H9 (cell line): Measurements from ENCODE around the gene KAZN. TPM values are rescaled to one million over a fixed set of nuclear protein-coding genes. Genes with fewer than 3 reads are reported as not detected.

Source experiments
- DNase-seq: peaks from one replicate; pipeline ENCODE4 v3.0.0-alpha.2; 2017
- H2AFZ ChIP-seq: one replicate; pipeline ENCODE4 v1.6.1; 2013; ENCODE audit warnings: mild to moderate bottlenecking, low read length, control low read depth, moderate library complexity
- H2AK5ac ChIP-seq: 2 replicates; pipeline ENCODE4 v1.6.1; 2013; ENCODE audit warnings: low read length, control low read depth, mixed read lengths; ENCODE audit not compliant: insufficient read length
- H2BK120ac ChIP-seq: one replicate; pipeline ENCODE4 v1.6.1; 2013; ENCODE audit warnings: low read depth, mild to moderate bottlenecking, low read length, control low read depth, inconsistent platforms; ENCODE audit not compliant: poor library complexity, severe bottlenecking
- H2BK12ac ChIP-seq: 2 replicates; pipeline ENCODE4 v1.6.1; 2013; ENCODE audit warnings: low read length, control low read depth, mixed read lengths, low read depth; ENCODE audit not compliant: insufficient read length
- H2BK15ac ChIP-seq: 2 replicates; pipeline ENCODE4 v1.6.1; 2013; ENCODE audit warnings: low read depth, low read length, control low read depth
- H2BK20ac ChIP-seq: one replicate; pipeline ENCODE4 v1.6.1; 2013; ENCODE audit warnings: low read depth, mild to moderate bottlenecking, low read length, control low read depth, inconsistent platforms; ENCODE audit not compliant: poor library complexity, severe bottlenecking
- H2BK5ac ChIP-seq: 2 replicates; pipeline ENCODE4 v1.6.1; 2013; ENCODE audit warnings: low read length, control low read depth, mixed read lengths; ENCODE audit not compliant: insufficient read length
- H3K14ac ChIP-seq: 2 replicates; pipeline ENCODE4 v1.6.1; 2013; ENCODE audit warnings: low read length, control low read depth; ENCODE audit not compliant: insufficient read depth
- H3K18ac ChIP-seq: 2 replicates; pipeline ENCODE4 v1.6.1; 2013; ENCODE audit warnings: low read depth, mild to moderate bottlenecking, mixed read lengths, low read length, control low read depth; ENCODE audit not compliant: insufficient read length
- H3K23ac ChIP-seq: 2 replicates; pipeline ENCODE4 v1.6.1; 2013; ENCODE audit warnings: low read length, control low read depth, mixed read lengths, low read depth; ENCODE audit not compliant: insufficient read length
- H3K23me2 ChIP-seq: 2 replicates; pipeline ENCODE4 v1.6.1; 2013; ENCODE audit warnings: low read depth, mild to moderate bottlenecking, mixed read lengths, low read length, control low read depth; ENCODE audit not compliant: insufficient read length, poor library complexity, severe bottlenecking
- H3K27ac ChIP-seq: 2 replicates; pipeline ENCODE4 v1.5.1; 2013; ENCODE audit warnings: low read length, control low read depth, mixed read lengths, low read depth; ENCODE audit not compliant: insufficient read length
- H3K27me3 ChIP-seq: 2 replicates; pipeline ENCODE4 v1.6.1; 2013; ENCODE audit warnings: low read length, control low read depth, inconsistent platforms; ENCODE audit not compliant: insufficient read depth
- H3K4ac ChIP-seq: 2 replicates; pipeline ENCODE4 v1.6.1; 2013; ENCODE audit warnings: low read depth, mild to moderate bottlenecking, control low read depth, inconsistent platforms, low read length, moderate library complexity
- H3K4me1 ChIP-seq: 2 replicates; pipeline ENCODE4 v1.6.1; 2013; ENCODE audit warnings: low read length, control low read depth, inconsistent platforms; ENCODE audit not compliant: insufficient read depth
- H3K4me2 ChIP-seq: 2 replicates; pipeline ENCODE4 v1.6.1; 2013; ENCODE audit warnings: low read length, control low read depth, mixed read lengths; ENCODE audit not compliant: insufficient read length, insufficient read depth
- H3K56ac ChIP-seq: 2 replicates; pipeline ENCODE4 v1.6.1; 2013; ENCODE audit warnings: low read depth, mild to moderate bottlenecking, mixed read lengths, low read length, control low read depth; ENCODE audit not compliant: insufficient read length
- H3K79me1 ChIP-seq: 2 replicates; pipeline ENCODE4 v1.6.1; 2013; ENCODE audit warnings: low read depth, mild to moderate bottlenecking, moderate library complexity, low read length, control low read depth, inconsistent platforms; ENCODE audit not compliant: insufficient read depth, poor library complexity, severe bottlenecking
- H3K79me2 ChIP-seq: 2 replicates; pipeline ENCODE4 v1.6.1; 2013; ENCODE audit warnings: low read length, control low read depth, inconsistent platforms; ENCODE audit not compliant: insufficient read depth
- H3K9ac ChIP-seq: 2 replicates; pipeline ENCODE4 v1.6.1; 2013; ENCODE audit warnings: low read length, control low read depth, mixed read lengths; ENCODE audit not compliant: insufficient read length; ENCODE audit errors: extremely low read depth
- H3K9me3 ChIP-seq: one replicate; pipeline ENCODE4 v1.6.1; 2013; ENCODE audit warnings: low read depth, low read length, inconsistent platforms; ENCODE audit not compliant: control insufficient read depth
- H3T11ph ChIP-seq: one replicate; pipeline ENCODE4 v1.6.1; 2013; ENCODE audit warnings: mild to moderate bottlenecking, low read length, control low read depth, inconsistent platforms
- H4K20me1 ChIP-seq: one replicate; pipeline ENCODE4 v1.6.1; 2013; ENCODE audit not compliant: control insufficient read depth, insufficient read length, insufficient read depth
- H4K5ac ChIP-seq: 2 replicates; pipeline ENCODE4 v1.6.1; 2013; ENCODE audit warnings: low read depth, mild to moderate bottlenecking, mixed read lengths, low read length, control low read depth; ENCODE audit not compliant: insufficient read length
- H4K8ac ChIP-seq: replicated peaks from 2 replicates; pipeline ENCODE4 v1.6.1; 2013; ENCODE audit warnings: low read length, control low read depth, mixed read lengths, low read depth; ENCODE audit not compliant: insufficient read length
- H4K91ac ChIP-seq: 2 replicates; pipeline ENCODE4 v1.6.1; 2013; ENCODE audit warnings: low read depth, mild to moderate bottlenecking, moderate library complexity, mixed read lengths, low read length, control low read depth; ENCODE audit not compliant: insufficient read length
- H3K27ac Mint-ChIP-seq, 3 experiments: 2 replicates in 2 of 3; 3 replicates in 1 of 3; pipeline ENCODE4 v1.8.0; 2020 to 2021; ENCODE audit warnings: mixed read lengths in 3 of 3, mild to moderate bottlenecking in 1 of 3, moderate library complexity in 1 of 3
- H3K27me3 Mint-ChIP-seq: 2 replicates; pipeline ENCODE4 v1.8.0; 2021; ENCODE audit warnings: low read depth, mild to moderate bottlenecking, moderate library complexity, mixed read lengths
- H3K36me3 Mint-ChIP-seq, 3 experiments: 2 replicates in 2 of 3; 3 replicates in 1 of 3; pipeline ENCODE4 v1.8.0; 2020 to 2021; ENCODE audit warnings: low read depth in 3 of 3, mixed read lengths in 3 of 3; ENCODE audit not compliant: insufficient read depth in 1 of 3
- H3K4me1 Mint-ChIP-seq, 2 experiments: 2 replicates each; pipeline ENCODE4 v1.8.0; 2020; ENCODE audit warnings: mixed read lengths in 2 of 2
- H3K4me3 Mint-ChIP-seq, 2 experiments: 2 replicates in 1 of 2; 3 replicates in 1 of 2; pipeline ENCODE4 v1.8.0; 2020 to 2021; ENCODE audit warnings: mild to moderate bottlenecking in 2 of 2, mixed read lengths in 2 of 2, moderate library complexity in 1 of 2
- H3K9me3 Mint-ChIP-seq, 2 experiments: 2 replicates in 1 of 2; 3 replicates in 1 of 2; pipeline ENCODE4 v1.8.0; 2020; ENCODE audit warnings: mild to moderate bottlenecking in 2 of 2, mixed read lengths in 2 of 2, moderate library complexity in 1 of 2
- WGBS: extraction: QIAGEN DNeasy Blood & Tissue Kit; methylation state at CpG from one replicate; pipeline ENCODE4 v1.1.7; 2013; ENCODE audit warnings: missing lambda C conversion rate, low lambda C conversion rate, mixed read lengths; ENCODE audit not compliant: insufficient read length; ENCODE audit errors: extremely low coverage; 5-methylcytosine and 5-hydroxymethylcytosine counted together
- total RNA-seq: library from RNA; stranded (reverse); gene quantifications from 2 replicates; pipeline ENCODE4 v1.2.1, GENCODE V29; 2021
- TF ChIP-seq, protein P1 (sequence below): fragments of 200-600 bp; sonication (generic); conservative IDR thresholded peaks from 3 replicates; pipeline ENCODE4 v1.8.0; 2021; ENCODE audit warnings: antibody characterized with exemption, mild to moderate bottlenecking

Gene KAZN
- total RNA-seq, 1 experiment from 2014 or later: 7.6 TPM

DNA sequence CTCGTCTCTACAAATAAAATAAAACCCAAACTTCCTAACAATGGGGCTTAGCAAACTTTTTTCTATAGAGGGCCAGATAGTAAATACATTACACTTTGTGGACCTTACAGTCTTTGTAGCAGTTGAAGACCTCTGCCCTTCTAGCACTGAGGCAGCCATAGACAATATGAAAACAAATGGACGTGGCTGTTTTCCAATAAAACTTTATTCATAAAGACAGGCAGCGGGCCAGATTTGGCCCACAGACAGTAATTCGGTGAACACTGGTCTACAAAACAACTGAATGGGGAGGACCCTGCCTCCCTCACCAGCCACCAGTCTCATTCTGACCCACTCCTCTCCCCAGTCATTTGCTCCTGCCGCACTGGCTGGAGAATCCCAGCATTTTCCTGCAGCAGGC lies 162.3 kb downstream of the KAZN start:
- Histone ChIP-seq H4K20me1 (no peaks in the 10 kb centered on the region), H3T11ph (no peak overlapping the region), H3K14ac (peak overlapping the region; percentile 27; the same call in 1 of the 2 replicates), H3K27me3 (no peaks in the 10 kb centered on the region), H2BK15ac (no peak overlapping the region), H3K4ac (no peak overlapping the region), H3K4me1 (peaks cover 19% of the 10 kb centered on the region; the same call in 1 of the 2 replicates), H2BK12ac (no peak overlapping the region), H3K27ac (no peak overlapping the region), H3K79me2 (no peaks in the 10 kb centered on the region), H2BK20ac (no peak overlapping the region), H3K79me1 (no peaks in the 10 kb centered on the region), H3K9ac (no peak overlapping the region), H3K23me2 (no peaks in the 10 kb centered on the region), H4K91ac (no peak overlapping the region), H4K5ac (no peak overlapping the region), H3K23ac (no peak overlapping the region), H3K4me2 (no peak overlapping the region), H2BK5ac (no peak overlapping the region), H4K8ac (no peak overlapping the region), H3K9me3 (no peaks in the 10 kb centered on the region), H3K56ac (no peak overlapping the region), H2AFZ (no peak overlapping the region), H2BK120ac (no peak overlapping the region), H3K18ac (no peak overlapping the region), H2AK5ac (no peak overlapping the region)
- H3K9me3 Mint-ChIP-seq: peaks cover 3 to 4% of the 10 kb centered on the region in 2 experiments; a peak in 3 of 5 replicates
- peaks cover 4% of the 10 kb centered on the region for H3K27me3 Mint-ChIP-seq
- WGBS: no CpG with 5 or more reads among the region's 5 CpGs
- peaks cover 69 to 71% of the 10 kb centered on the region in 2 experiments for H3K4me1 Mint-ChIP-seq
- H3K36me3 Mint-ChIP-seq: peaks cover 0 to 6% (median 3%) of the 10 kb centered on the region in 3 experiments; a peak in 4 of 7 replicates
- no peak for DNase-seq
- TF ChIP-seq, protein P1, sequence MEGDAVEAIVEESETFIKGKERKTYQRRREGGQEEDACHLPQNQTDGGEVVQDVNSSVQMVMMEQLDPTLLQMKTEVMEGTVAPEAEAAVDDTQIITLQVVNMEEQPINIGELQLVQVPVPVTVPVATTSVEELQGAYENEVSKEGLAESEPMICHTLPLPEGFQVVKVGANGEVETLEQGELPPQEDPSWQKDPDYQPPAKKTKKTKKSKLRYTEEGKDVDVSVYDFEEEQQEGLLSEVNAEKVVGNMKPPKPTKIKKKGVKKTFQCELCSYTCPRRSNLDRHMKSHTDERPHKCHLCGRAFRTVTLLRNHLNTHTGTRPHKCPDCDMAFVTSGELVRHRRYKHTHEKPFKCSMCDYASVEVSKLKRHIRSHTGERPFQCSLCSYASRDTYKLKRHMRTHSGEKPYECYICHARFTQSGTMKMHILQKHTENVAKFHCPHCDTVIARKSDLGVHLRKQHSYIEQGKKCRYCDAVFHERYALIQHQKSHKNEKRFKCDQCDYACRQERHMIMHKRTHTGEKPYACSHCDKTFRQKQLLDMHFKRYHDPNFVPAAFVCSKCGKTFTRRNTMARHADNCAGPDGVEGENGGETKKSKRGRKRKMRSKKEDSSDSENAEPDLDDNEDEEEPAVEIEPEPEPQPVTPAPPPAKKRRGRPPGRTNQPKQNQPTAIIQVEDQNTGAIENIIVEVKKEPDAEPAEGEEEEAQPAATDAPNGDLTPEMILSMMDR: no peak
- H3K27ac Mint-ChIP-seq: peak overlapping the region in 2 of 3 experiments; percentile 4 to 48; a peak in 1 of 7 replicates
- no peak overlapping the region for H3K4me3 Mint-ChIP-seq
